ENCODE measurements around the gene SAMSN1. TPM values are rescaled to one million over a fixed set of nuclear protein-coding genes. Genes with fewer than 3 reads are reported as not detected.

SAMSN1 gene
- polyA plus RNA-seq, 1 experiment, result not detected

- no peaks in the 10 kb centered on the region for H3K27me3 ChIP-seq (ENCODE audit: control insufficient read depth, insufficient read depth, low read length)
- H3K36me3 ChIP-seq (ENCODE audit: control insufficient read depth, insufficient read depth, low read length), result no peaks in the 10 kb centered on the region
- H3K4me3 ChIP-seq (ENCODE audit: low read depth, low read length), result no peak overlapping the region
- ChIA-PET POLR2A (no interaction called here), CTCF (no interaction called here)
- TF ChIP-seq CTCF (IDR thresholded peaks at IDR 0.05; ENCODE audit: insufficient read depth, low read depth, low read length), result no peak
- no peak for DNase-seq (ENCODE audit: low read depth)
Measured at GRCh38 chr21:14591882-14592281, 45.8 kb upstream of the SAMSN1 start.

- DNase-seq (ENCODE audit: low read depth), result no peak
- Histone ChIP-seq H3K36me3 (ENCODE audit: control insufficient read depth, insufficient read depth, low read length) (no peaks in the 10 kb centered on the region), H3K4me3 (ENCODE audit: low read depth, low read length) (no peak overlapping the region), H3K27me3 (ENCODE audit: control insufficient read depth, insufficient read depth, low read length) (no peaks in the 10 kb centered on the region)
- CTCF ChIA-PET, result no interaction called here
- POLR2A ChIA-PET, result no interaction called here
- TF ChIP-seq CTCF (IDR thresholded peaks at IDR 0.05; ENCODE audit: insufficient read depth, low read depth, low read length), result no peak
Measured at GRCh38 chr21:14591377-14591776, 45.3 kb upstream of the SAMSN1 start.

DNA sequence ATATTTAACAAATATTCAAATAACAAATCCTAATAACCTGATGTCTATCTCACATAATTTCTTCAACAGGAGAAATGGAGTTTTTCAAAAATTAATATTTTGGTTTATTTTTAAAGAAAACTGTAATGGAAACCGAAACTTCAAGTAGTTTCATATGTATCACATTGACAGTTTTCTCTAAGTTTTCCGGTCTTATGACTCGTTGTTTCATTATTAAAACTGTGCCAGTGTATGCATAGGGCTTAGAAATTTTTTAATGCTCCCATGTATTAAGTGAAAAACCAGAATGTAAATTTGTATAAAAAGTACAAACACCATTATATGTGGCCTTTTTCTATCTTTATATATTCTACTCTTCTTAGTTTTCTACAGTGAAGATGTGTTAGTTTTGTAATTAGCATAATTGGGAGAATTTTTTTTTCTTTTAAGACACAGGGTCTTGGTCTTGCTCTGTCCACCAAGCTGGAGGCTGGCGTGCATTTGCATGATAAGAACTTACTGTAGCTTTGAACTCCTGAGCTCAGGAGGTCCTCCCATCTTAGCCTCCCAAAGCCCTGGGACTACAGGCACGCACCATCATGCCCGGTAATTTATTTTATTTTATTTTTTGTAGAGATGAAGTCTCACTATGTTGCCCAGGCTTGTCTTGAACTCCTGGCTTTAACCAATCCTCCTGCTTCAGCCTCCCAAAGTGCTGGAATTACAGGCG, 43.9 kb upstream of the SAMSN1 start:
- no peak for DNase-seq (ENCODE audit: low read depth)
- POLR2A ChIA-PET, result no interaction called here
- no peak for TF ChIP-seq CTCF (IDR thresholded peaks at IDR 0.05; ENCODE audit: insufficient read depth, low read depth, low read length)
- Histone ChIP-seq H3K36me3 (ENCODE audit: control insufficient read depth, insufficient read depth, low read length) (no peaks in the 10 kb centered on the region), H3K27me3 (ENCODE audit: control insufficient read depth, insufficient read depth, low read length) (no peaks in the 10 kb centered on the region), H3K4me3 (ENCODE audit: low read depth, low read length) (no peak overlapping the region)
- CTCF ChIA-PET, result no interaction called here

DNA sequence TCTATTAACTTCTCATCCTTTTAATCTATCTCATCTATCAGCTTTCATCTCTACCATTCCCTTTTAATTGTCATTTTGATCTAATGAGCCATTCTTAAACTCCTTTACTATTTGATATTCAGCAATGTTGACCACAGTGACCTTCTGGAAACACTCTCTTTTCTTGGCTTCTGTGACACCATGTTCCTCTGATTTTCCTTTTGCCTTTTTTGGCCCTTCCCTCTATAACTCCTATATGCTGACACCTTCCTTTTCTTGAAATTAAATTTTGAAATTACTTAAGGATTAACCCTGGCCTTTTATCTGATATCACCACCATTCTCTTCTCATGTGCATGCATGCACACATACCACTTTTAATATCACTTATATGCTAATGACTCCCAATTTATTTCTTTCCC, 41.2 kb upstream of the SAMSN1 start:
- Histone ChIP-seq H3K4me3 (ENCODE audit: low read depth, low read length) (no peak overlapping the region), H3K36me3 (ENCODE audit: control insufficient read depth, insufficient read depth, low read length) (no peaks in the 10 kb centered on the region), H3K27me3 (ENCODE audit: control insufficient read depth, insufficient read depth, low read length) (no peaks in the 10 kb centered on the region)
- DNase-seq (ENCODE audit: low read depth), result no peak
- CTCF ChIA-PET, result no interaction called here
- POLR2A ChIA-PET, result no interaction called here
- no peak for TF ChIP-seq CTCF (IDR thresholded peaks at IDR 0.05; ENCODE audit: insufficient read depth, low read depth, low read length)

GRCh38 chr21:14585122-14585521, 39.0 kb upstream of the SAMSN1 start:
- DNase-seq (ENCODE audit: low read depth), result no peak
- Histone ChIP-seq H3K4me3 (ENCODE audit: low read depth, low read length) (no peak overlapping the region), H3K27me3 (ENCODE audit: control insufficient read depth, insufficient read depth, low read length) (no peaks in the 10 kb centered on the region), H3K36me3 (ENCODE audit: control insufficient read depth, insufficient read depth, low read length) (no peaks in the 10 kb centered on the region)
- no peak for TF ChIP-seq CTCF (IDR thresholded peaks at IDR 0.05; ENCODE audit: insufficient read depth, low read depth, low read length)
- ChIA-PET POLR2A (no interaction called here), CTCF (no interaction called here)
